ENCODE data around the gene LRRC45. TPM values are rescaled to one million over a fixed set of nuclear protein-coding genes. Genes with fewer than 3 reads are reported as not detected.

Gene LRRC45
- total RNA-seq, 2 experiments from 2014 or later: 41.2 to 52.0 TPM

DNA sequence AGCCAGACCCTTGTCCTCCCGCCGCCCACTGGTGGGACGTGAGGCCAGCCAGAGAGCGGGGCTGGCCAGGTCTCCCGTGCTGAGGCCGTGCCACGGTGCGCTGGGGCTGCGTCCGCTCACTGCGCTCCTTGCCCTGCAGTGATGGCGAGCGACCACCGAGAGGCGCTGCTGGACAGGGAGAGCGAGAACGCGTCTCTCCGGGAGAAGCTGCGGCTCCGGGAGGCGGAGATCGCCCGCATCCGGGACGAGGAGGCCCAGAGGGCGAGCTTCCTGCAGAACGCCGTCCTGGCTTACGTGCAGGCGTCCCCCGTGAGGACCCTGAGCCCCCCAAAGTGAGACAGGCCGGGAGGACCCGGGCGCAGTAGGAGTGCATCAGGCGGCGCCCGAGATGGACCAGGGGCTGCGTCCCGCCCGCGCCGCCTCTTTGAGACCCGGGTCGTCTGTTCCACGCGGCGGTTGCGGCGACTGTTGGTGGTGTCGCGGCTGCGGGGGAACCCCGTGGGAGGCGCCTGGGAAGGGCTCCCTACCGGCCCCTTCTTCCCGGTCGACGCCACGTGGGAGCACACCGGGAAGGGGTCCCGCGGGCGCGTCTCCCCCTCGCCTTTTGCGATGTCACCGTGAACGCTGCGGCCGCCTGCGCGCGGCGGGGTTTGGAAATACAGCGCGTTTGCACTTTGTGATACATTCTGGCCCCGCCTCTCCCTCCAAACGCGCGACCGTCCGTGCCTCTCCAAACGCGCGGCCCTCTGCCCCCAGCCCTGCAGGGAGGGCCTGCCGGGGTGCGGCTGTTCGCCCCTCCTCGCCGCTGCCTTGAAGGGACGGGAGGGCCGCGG is 7.6 kb downstream of the LRRC45 start:
- Histone ChIP-seq H3K4me1 (ENCODE audit: insufficient read depth, low read length, poor library complexity, severe bottlenecking) (peaks cover 12% of the 10 kb centered on the region), H3K27ac (ENCODE audit: low read depth, low read length, poor library complexity, severe bottlenecking) (no peak overlapping the region), H2AFZ (ENCODE audit: low read length) (peak overlapping the region; percentile 59), H3K9me2 (ENCODE audit: insufficient read depth, low read length) (no peaks in the 10 kb centered on the region), H3K4me3 (ENCODE audit: low read depth, low read length, poor library complexity, severe bottlenecking) (peak overlapping the region; percentile 51), H3K9me3 (ENCODE audit: low read length) (no peaks in the 10 kb centered on the region), H3K4me2 (ENCODE audit: low read length) (peak overlapping the region; percentile 62), H3K79me2 (ENCODE audit: insufficient read depth, low read depth, low read length) (no peaks in the 10 kb centered on the region), H4K20me1 (ENCODE audit: insufficient read depth, low read length) (no peaks in the 10 kb centered on the region), H3K36me3 (ENCODE audit: insufficient read depth, low read length) (no peaks in the 10 kb centered on the region)
- ChIA-PET CTCF (ENCODE audit: unreplicated experiment) (interaction anchor here (0.5 to 0.6 kb wide), 2 partner anchors 114 to 138 kb away, joined by 3 read pairs; no protein-coding TSS in a partner anchor), POLR2A (interaction anchor here (1.2 kb wide), 1 partner anchor 136 kb away, joined by 3 read pairs; no protein-coding TSS in a partner anchor)
- intact Hi-C loops (cut with micrococcal nuclease; ENCODE audit: unreplicated experiment): loop anchor here (1.0 to 5.0 kb wide), 2 partner anchors 124 to 177 kb away; no protein-coding TSS in a partner anchor
- DNase-seq (ENCODE audit: low spot score): peak; percentile 85
- BruUV-seq (replicated peaks): no TSS peak
- no peak for TF ChIP-seq EZH2phosphoT487 (IDR thresholded peaks at IDR 0.05; ENCODE audit: borderline replicate concordance, low read depth, low read length)
- TF ChIP-seq, protein P1, sequence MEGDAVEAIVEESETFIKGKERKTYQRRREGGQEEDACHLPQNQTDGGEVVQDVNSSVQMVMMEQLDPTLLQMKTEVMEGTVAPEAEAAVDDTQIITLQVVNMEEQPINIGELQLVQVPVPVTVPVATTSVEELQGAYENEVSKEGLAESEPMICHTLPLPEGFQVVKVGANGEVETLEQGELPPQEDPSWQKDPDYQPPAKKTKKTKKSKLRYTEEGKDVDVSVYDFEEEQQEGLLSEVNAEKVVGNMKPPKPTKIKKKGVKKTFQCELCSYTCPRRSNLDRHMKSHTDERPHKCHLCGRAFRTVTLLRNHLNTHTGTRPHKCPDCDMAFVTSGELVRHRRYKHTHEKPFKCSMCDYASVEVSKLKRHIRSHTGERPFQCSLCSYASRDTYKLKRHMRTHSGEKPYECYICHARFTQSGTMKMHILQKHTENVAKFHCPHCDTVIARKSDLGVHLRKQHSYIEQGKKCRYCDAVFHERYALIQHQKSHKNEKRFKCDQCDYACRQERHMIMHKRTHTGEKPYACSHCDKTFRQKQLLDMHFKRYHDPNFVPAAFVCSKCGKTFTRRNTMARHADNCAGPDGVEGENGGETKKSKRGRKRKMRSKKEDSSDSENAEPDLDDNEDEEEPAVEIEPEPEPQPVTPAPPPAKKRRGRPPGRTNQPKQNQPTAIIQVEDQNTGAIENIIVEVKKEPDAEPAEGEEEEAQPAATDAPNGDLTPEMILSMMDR (conservative IDR thresholded peaks at IDR 0.05; ENCODE audit: low read length): peak; percentile 85

DNA sequence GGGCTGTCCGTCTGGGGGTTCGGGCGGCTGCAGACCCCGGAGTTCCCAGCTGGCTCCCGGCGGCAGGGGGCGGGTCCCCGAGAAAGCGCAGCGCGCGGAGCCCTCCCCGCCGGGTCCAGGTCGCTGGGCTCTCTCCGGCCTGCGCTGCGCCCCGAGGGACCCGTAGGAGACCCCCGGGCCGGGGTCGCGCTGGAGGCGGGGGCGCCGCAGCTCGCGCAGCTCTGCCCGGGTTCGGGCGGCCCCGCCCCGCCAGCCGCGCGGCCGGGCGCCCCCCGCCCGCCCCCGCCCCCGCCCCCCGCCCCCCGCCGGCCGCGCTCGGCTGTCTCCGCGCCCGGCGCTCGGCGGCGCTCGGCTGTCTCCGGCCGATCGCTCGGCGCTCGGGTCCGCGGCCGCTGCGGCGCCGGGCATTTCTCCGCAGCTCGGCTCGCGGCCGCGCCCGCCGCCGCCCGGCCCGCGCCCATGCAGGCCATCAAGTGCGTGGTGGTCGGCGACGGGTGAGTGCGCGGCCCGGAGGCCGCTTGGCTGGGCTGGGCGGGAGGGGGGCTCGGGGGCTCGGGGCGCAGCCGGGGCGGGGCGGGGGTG is 8.3 kb downstream of the LRRC45 start, which contains the start of gene RAC3:
TSS of gene RAC3 (plus strand) at position 376 of the 582 bp plus-strand sequence. CDS start at position 460, 84 bp downstream.
- intact Hi-C loops (cut with micrococcal nuclease; ENCODE audit: unreplicated experiment): loop anchor here (5.0 kb wide), 1 partner anchor 176 kb away; no protein-coding TSS in a partner anchor
- peak within 1 kb of the TSS; percentile 59 for H2AFZ ChIP-seq (ENCODE audit: low read length)
- no peaks in the 10 kb centered on the region for H3K9me3 ChIP-seq (ENCODE audit: low read length)
- ChIA-PET POLR2A (no interaction called here), CTCF (ENCODE audit: unreplicated experiment) (no interaction called here)
- H3K79me2 ChIP-seq (ENCODE audit: insufficient read depth, low read depth, low read length): no peaks in the 10 kb centered on the region
- H3K27ac ChIP-seq (ENCODE audit: low read depth, low read length, poor library complexity, severe bottlenecking): no peak within 1 kb of the TSS
- H3K36me3 ChIP-seq (ENCODE audit: insufficient read depth, low read length): no peaks in the 10 kb centered on the region
- BruUV-seq (replicated peaks): no TSS peak
- TF ChIP-seq EZH2phosphoT487 (IDR thresholded peaks at IDR 0.05; ENCODE audit: borderline replicate concordance, low read depth, low read length): no peak
- TF ChIP-seq, protein P1 (conservative IDR thresholded peaks at IDR 0.05; ENCODE audit: low read length): no peak
- no peaks in the 10 kb centered on the region for H3K9me2 ChIP-seq (ENCODE audit: insufficient read depth, low read length)
- peak within 1 kb of the TSS; percentile 62 for H3K4me2 ChIP-seq (ENCODE audit: low read length)
- no peak for DNase-seq (ENCODE audit: low spot score)
- H3K4me1 ChIP-seq (ENCODE audit: insufficient read depth, low read length, poor library complexity, severe bottlenecking): peaks cover 16% of the 10 kb centered on the region
- peak within 1 kb of the TSS; percentile 51 for H3K4me3 ChIP-seq (ENCODE audit: low read depth, low read length, poor library complexity, severe bottlenecking)
- H4K20me1 ChIP-seq (ENCODE audit: insufficient read depth, low read length): 0 out of 2 replicates have a peak, but pooled peaks cover under 1% of the 10 kb centered on the region
